Omental fat pad (tissue), 4 donors: Measurements from ENCODE around the gene PFDN2. TPM values are rescaled to one million over a fixed set of nuclear protein-coding genes. Genes with fewer than 3 reads are reported as not detected.
"Not testable (repeated sequence)": the region's sequence is repeated elsewhere in the genome, so short reads cannot be mapped to it uniquely, and the experiment has no call there.

Experiments used
- ATAC-seq: fragments of 150-250 bp; one replicate; pipeline ENCODE4 v1.9.1; 2016; ENCODE audit warnings: mild to moderate bottlenecking, moderate library complexity; ENCODE audit not compliant: low FRiP score
- DNase-seq: peaks from one replicate; pipeline ENCODE4 v3.0.0-alpha.2; 2019; ENCODE audit warnings: low spot score
- CTCF ChIP-seq, 3 donors: fragments of 450-650 bp; IDR thresholded peaks; one replicate each; pipeline ENCODE4 v1.5.1; 2016 to 2017; ENCODE audit warnings: antibody characterized with exemption in 3 of 3, mild to moderate bottlenecking in 3 of 3, moderate library complexity in 2 of 3
- total RNA-seq, 4 donors: library from RNA; depleted of rRNA; stranded (reverse); fragments of >200 nt; gene quantifications; one replicate each; pipeline ENCODE4 v1.1.0, GENCODE V29; 2016

The PFDN2 gene
- total RNA-seq, 4 donors from 2014 or later = 30.6 to 90.1 (median 50.0) TPM

- no peak for DNase-seq
- peak; percentile 15 for ATAC-seq
- TF ChIP-seq CTCF (IDR thresholded peaks at IDR 0.05) = no peak
These were observed 48.0 kb downstream of the PFDN2 start, which contains the start of gene ARHGAP30 for GRCh38 chr1:161069731-161070270. ARHGAP30 (minus strand) TSS chr1:161069891; CDS start chr1:161069624, 267 bp downstream.

DNA sequence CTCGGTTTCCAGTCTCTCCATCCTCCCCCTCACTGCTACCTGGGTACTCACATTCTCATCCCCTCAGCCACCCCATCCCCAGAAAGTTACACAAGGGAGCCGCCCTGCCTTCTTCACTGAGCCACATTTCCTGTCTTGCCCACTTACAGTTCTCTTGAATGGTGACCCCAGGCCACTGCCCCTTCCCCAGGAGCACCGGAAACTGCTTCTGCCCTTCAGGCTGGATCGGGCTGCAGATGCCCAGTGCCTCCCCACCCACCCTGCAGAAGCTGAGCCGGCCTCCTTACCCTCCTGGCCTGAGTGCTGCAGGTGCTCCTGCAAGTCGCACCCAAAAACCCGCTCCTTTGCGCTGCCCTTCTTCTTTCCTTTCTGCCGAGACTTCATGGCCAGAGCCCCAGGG lies 48.6 kb downstream of the PFDN2 start:
- DNase-seq = no peak
- ATAC-seq = no peak

DNA sequence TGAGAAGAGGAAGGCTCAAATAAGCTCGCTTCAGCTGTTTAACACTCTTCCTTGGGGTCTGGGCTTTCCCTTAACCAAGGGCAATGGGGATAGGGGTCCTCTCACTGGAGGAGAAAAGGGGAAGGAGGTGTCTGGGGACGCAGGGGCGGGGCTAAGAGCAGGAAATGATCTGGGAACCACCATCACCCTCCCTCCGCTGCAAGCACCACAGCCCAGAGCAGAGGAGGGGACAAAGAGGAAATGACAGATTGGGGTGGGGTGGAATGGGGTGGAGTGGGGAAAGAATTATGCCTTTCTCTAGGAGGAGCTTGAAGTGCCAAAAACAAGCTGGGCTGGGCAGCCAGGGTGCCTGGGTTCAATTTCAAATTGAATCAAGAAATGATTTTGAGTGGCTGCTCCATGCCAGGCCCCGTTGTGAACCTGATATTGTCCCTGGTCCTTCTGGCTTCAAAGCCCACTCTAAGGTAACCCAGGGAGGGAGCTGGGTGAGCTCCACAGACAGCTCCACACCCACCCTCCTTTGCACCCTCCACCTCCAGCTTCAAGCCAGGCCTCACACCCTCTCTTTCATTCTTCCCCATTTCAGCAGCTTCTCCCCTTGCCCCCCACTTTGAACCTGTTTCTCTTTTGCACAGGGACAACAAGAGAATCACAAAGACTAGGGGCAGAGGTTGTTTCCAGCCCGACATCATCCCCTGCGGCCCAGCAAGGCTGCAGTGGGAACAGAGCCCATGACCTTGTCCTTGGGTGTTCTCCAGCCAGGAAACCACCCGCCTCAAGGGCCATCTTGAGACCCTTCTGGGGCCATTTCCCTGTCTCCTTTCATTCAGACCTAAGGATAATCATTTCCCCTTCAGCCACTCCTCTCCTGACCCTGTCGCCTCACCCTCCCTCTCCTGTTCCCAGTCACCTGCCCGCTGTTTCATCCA lies 49.3 kb downstream of the PFDN2 start:
- DNase-seq (no peak), ATAC-seq (peak; percentile 55)
- no peak for TF ChIP-seq CTCF (IDR thresholded peaks at IDR 0.05)

More for the DNA sequence above, 48.6 kb downstream of the PFDN2 start:
- no peak for TF ChIP-seq CTCF (IDR thresholded peaks at IDR 0.05)

- ATAC-seq (no peak), DNase-seq (no peak)
- no peak for TF ChIP-seq CTCF (IDR thresholded peaks at IDR 0.05)
These were observed 51.1 kb downstream of the PFDN2 start for GRCh38 chr1:161066694-161067093.

DNA sequence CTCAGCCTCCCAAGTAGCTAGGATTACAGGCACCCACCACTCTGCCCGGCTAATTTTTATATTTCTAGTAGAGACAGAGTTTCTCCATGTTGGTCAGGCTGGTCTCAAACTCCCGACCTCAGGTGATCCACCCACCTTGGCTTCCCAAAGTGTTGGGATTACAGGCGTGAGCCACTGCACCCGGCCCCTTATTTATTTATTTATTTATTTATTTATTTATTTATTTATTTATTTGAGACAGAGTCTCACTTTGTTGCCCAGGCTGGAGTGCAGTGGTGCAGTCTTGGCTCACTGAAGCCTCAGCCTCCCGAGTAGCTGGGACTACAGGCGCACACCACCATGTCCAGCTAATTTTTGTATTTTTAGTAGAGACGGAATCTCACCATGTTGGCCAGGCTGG lies 52.2 kb downstream of the PFDN2 start:
- DNase-seq, ATAC-seq: not testable (repeated sequence)

DNA sequence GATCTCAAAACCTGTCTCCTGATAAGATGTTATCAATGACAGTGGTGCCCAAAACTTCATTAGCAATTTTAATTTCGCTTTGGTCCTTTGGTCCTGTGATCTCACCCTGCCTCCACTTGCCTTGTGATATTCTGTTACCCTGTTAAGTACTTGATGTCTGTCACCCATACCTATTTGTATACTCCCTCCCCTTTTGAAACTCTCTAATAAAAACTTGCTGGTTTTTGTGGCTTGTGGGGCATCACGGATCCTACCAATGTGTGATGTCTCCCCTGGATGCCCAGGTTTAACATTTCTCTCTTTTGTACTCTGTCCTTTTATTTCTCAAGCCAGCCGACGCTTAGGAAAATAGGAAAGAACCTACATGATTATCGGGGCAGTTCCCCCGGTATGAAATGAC lies 53.9 kb downstream of the PFDN2 start:
- ATAC-seq = not testable (repeated sequence)

GRCh38 chr1:161061419-161061818 lies 56.4 kb downstream of the PFDN2 start:
- no peak for ATAC-seq

More for the DNA sequence above, 53.9 kb downstream of the PFDN2 start:
- not testable (repeated sequence) for DNase-seq

More at GRCh38 chr1:161061419-161061818, 56.4 kb downstream of the PFDN2 start:
- no peak for DNase-seq
- no peak for TF ChIP-seq CTCF (IDR thresholded peaks at IDR 0.05)
